ENCODE results near the gene TANC1. TPM values are rescaled to one million over a fixed set of nuclear protein-coding genes. Genes with fewer than 3 reads are reported as not detected.

Gene TANC1
- total and polyA plus RNA-seq, 2 experiments from 2014 or later, result 2.8 to 9.5 TPM

- Histone ChIP-seq H3K79me2 (replicated peaks; ENCODE audit: insufficient read depth) (peaks cover 32% of the 10 kb centered on the region), H3K9me2 (ENCODE audit: insufficient read depth) (no peaks in the 10 kb centered on the region), H2AFZ (peak overlapping the region; percentile 98), H3K27me3 (ENCODE audit: insufficient read depth) (peaks cover 65% of the 10 kb centered on the region), H4K20me1 (replicated peaks; ENCODE audit: insufficient read depth) (peaks cover 18% of the 10 kb centered on the region), H3K27ac (ENCODE audit: low read depth) (no peak overlapping the region), H3K4me2 (peak overlapping the region; percentile 98), H3K36me3 (ENCODE audit: insufficient read depth) (no peaks in the 10 kb centered on the region; the same call in 1 of the 2 replicates), H3K4me3 (peak overlapping the region; percentile 87), H3F3A (replicated peaks; ENCODE audit: low read depth) (no peaks in the 10 kb centered on the region; the same call in 1 of the 2 replicates), H3K4me1 (ENCODE audit: insufficient read depth) (peaks cover 6% of the 10 kb centered on the region)
- H3K27me3 Mint-ChIP-seq (ENCODE audit: insufficient read depth, low read depth, poor library complexity), result peaks cover 42% of the 10 kb centered on the region
- no peak overlapping the region for H3K27ac Mint-ChIP-seq
- peak overlapping the region; percentile 95 for H3K4me3 Mint-ChIP-seq
- ATAC-seq, result no peak
- H3K9me3 Mint-ChIP-seq, result no peaks in the 10 kb centered on the region
- no peaks in the 10 kb centered on the region for H3K36me3 Mint-ChIP-seq (ENCODE audit: low read depth)
- DNase-seq (ENCODE audit: low spot score), result peak; percentile 47
- peaks cover 18% of the 10 kb centered on the region for H3K4me1 Mint-ChIP-seq
- TF ChIP-seq CTCF (conservative IDR thresholded peaks at IDR 0.05; ENCODE audit: low read depth in 2 of 2), result no peak
Observed at GRCh38 chr2:158970241-158970751, 1.9 kb downstream of the TANC1 start.

GRCh38 chr2:158973116-158973956, 4.9 kb downstream of the TANC1 start:
- H2AFZ ChIP-seq, result no peak overlapping the region
- no peaks in the 10 kb centered on the region for H3K36me3 Mint-ChIP-seq (ENCODE audit: low read depth)
- peaks cover 31% of the 10 kb centered on the region for H3K27me3 Mint-ChIP-seq (ENCODE audit: insufficient read depth, low read depth, poor library complexity)
- no peaks in the 10 kb centered on the region; the same call in 1 of the 2 replicates for H3K36me3 ChIP-seq (ENCODE audit: insufficient read depth)
- TF ChIP-seq EZH2phosphoT487 (IDR thresholded peaks at IDR 0.05; ENCODE audit: unreplicated experiment), result no peak
- no peak for TF ChIP-seq NANOG (IDR thresholded peaks at IDR 0.05; ENCODE audit: borderline replicate concordance)
- no peak for TF ChIP-seq CTCF (conservative IDR thresholded peaks at IDR 0.05; ENCODE audit: low read depth in 2 of 2)
- TF ChIP-seq, protein P1, sequence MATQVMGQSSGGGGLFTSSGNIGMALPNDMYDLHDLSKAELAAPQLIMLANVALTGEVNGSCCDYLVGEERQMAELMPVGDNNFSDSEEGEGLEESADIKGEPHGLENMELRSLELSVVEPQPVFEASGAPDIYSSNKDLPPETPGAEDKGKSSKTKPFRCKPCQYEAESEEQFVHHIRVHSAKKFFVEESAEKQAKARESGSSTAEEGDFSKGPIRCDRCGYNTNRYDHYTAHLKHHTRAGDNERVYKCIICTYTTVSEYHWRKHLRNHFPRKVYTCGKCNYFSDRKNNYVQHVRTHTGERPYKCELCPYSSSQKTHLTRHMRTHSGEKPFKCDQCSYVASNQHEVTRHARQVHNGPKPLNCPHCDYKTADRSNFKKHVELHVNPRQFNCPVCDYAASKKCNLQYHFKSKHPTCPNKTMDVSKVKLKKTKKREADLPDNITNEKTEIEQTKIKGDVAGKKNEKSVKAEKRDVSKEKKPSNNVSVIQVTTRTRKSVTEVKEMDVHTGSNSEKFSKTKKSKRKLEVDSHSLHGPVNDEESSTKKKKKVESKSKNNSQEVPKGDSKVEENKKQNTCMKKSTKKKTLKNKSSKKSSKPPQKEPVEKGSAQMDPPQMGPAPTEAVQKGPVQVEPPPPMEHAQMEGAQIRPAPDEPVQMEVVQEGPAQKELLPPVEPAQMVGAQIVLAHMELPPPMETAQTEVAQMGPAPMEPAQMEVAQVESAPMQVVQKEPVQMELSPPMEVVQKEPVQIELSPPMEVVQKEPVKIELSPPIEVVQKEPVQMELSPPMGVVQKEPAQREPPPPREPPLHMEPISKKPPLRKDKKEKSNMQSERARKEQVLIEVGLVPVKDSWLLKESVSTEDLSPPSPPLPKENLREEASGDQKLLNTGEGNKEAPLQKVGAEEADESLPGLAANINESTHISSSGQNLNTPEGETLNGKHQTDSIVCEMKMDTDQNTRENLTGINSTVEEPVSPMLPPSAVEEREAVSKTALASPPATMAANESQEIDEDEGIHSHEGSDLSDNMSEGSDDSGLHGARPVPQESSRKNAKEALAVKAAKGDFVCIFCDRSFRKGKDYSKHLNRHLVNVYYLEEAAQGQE (IDR thresholded peaks at IDR 0.05; ENCODE audit: unreplicated experiment), result no peak
- TF ChIP-seq ETS1 (IDR thresholded peaks at IDR 0.05), result no peak
- no peak for TF ChIP-seq JUNB (IDR thresholded peaks at IDR 0.05; ENCODE audit: unreplicated experiment)
- no peak overlapping the region for H3K27ac Mint-ChIP-seq
- peaks cover 39% of the 10 kb centered on the region for H3K27me3 ChIP-seq (ENCODE audit: insufficient read depth)
- H3K27ac ChIP-seq (ENCODE audit: low read depth), result no peak overlapping the region
- no peak overlapping the region for H3K4me2 ChIP-seq
- no peak for ATAC-seq
- no peak for DNase-seq (ENCODE audit: low spot score)
- no peaks in the 10 kb centered on the region for H3K4me1 ChIP-seq (ENCODE audit: insufficient read depth)
- no peak overlapping the region for H3K4me3 ChIP-seq
- no peaks in the 10 kb centered on the region for H3K9me3 Mint-ChIP-seq
- H3K4me3 Mint-ChIP-seq, result no peak overlapping the region
- no peaks in the 10 kb centered on the region for H3K9me2 ChIP-seq (ENCODE audit: insufficient read depth)
- H3K4me1 Mint-ChIP-seq, result peaks cover 17% of the 10 kb centered on the region
- peaks cover 36% of the 10 kb centered on the region for H3K79me2 ChIP-seq (replicated peaks; ENCODE audit: insufficient read depth)
- peaks cover 18% of the 10 kb centered on the region for H4K20me1 ChIP-seq (replicated peaks; ENCODE audit: insufficient read depth)
- H3F3A ChIP-seq (replicated peaks; ENCODE audit: low read depth), result no peaks in the 10 kb centered on the region
